Stimulated activated CD8-positive, alpha-beta memory T cell treated with anti-CD3 and anti-CD28 coated beads, Interleukin-7, amount 100 ng/mL, for 1 hour (primary cell): ENCODE results near the gene TNP1.

Experiments used
- DNase-seq, 2 donors: peaks; one replicate each; pipeline ENCODE4 v3.0.0-alpha.2; 2020; ENCODE audit warnings: low read depth in 2 of 2

TNP1 gene

GRCh38 chr2:216859944-216860343, at the start of gene TNP1:
Gene TNP1, minus strand, starts transcription at chr2:216860064. Its CDS starts 30 bp downstream, at chr2:216860034.
- DNase-seq = no peak

- DNase-seq = no peak
Observed at GRCh38 chr2:216908300-216908699, 48.4 kb upstream of the TNP1 start.

GRCh38 chr2:216905649-216906329, 45.9 kb upstream of the TNP1 start:
- DNase-seq = no peak

- DNase-seq = no peak
Observed at GRCh38 chr2:216904974-216905373, 45.1 kb upstream of the TNP1 start.

GRCh38 chr2:216904554-216904953, 44.7 kb upstream of the TNP1 start:
- DNase-seq = no peak

- no peak for DNase-seq
Observed at GRCh38 chr2:216903470-216903869, 43.6 kb upstream of the TNP1 start.

GRCh38 chr2:216901273-216901672, 41.4 kb upstream of the TNP1 start:
- no peak for DNase-seq

GRCh38 chr2:216900406-216900805, 40.5 kb upstream of the TNP1 start:
- no peak for DNase-seq

- no peak for DNase-seq
Observed at GRCh38 chr2:216897561-216898203, 37.8 kb upstream of the TNP1 start.

GRCh38 chr2:216890138-216890537, 30.3 kb upstream of the TNP1 start:
- no peak for DNase-seq

- DNase-seq = no peak
Observed at GRCh38 chr2:216888887-216889622, 29.2 kb upstream of the TNP1 start.

GRCh38 chr2:216888081-216888480, 28.2 kb upstream of the TNP1 start:
- DNase-seq = no peak

- no peak for DNase-seq
Observed at GRCh38 chr2:216887138-216887537, 27.3 kb upstream of the TNP1 start.

- DNase-seq = no peak
Observed at GRCh38 chr2:216885117-216885553, 25.3 kb upstream of the TNP1 start.

- no peak for DNase-seq
Observed at GRCh38 chr2:216884347-216884746, 24.5 kb upstream of the TNP1 start.

- DNase-seq = no peak
Observed at GRCh38 chr2:216882876-216883275, 23.0 kb upstream of the TNP1 start.

GRCh38 chr2:216881411-216881810, 21.5 kb upstream of the TNP1 start:
- no peak for DNase-seq

GRCh38 chr2:216880509-216881184, 20.8 kb upstream of the TNP1 start:
- DNase-seq = no peak

GRCh38 chr2:216879727-216880508, 20.1 kb upstream of the TNP1 start:
- no peak for DNase-seq

- DNase-seq = no peak
Observed at GRCh38 chr2:216878072-216878471, 18.2 kb upstream of the TNP1 start.

GRCh38 chr2:216877085-216877484, 17.2 kb upstream of the TNP1 start:
- no peak for DNase-seq
